Activated CD4-positive, alpha-beta T cell treated with anti-CD3 and anti-CD28 coated beads, Interleukin-2, amount 10 ng/mL, durations not matched to agents 24 days and 14 days (primary cell): ENCODE measurements around the gene NBDY. TPM values are rescaled to one million over a fixed set of nuclear protein-coding genes. Genes with fewer than 3 reads are reported as not detected.

Experiments used
- DNase-seq: peaks from one replicate; pipeline ENCODE4 v3.0.0; 2022
- H3K27ac Mint-ChIP-seq: one replicate; pipeline ENCODE4 v1.8.0; 2022; ENCODE audit warnings: mild to moderate bottlenecking, mixed read lengths
- H3K27me3 Mint-ChIP-seq: one replicate; pipeline ENCODE4 v1.8.0; 2022; ENCODE audit warnings: mixed read lengths
- H3K36me3 Mint-ChIP-seq: one replicate; pipeline ENCODE4 v1.8.0; 2022; ENCODE audit warnings: low read depth, mild to moderate bottlenecking, mixed read lengths
- H3K4me1 Mint-ChIP-seq: one replicate; pipeline ENCODE4 v1.8.0; 2021; ENCODE audit warnings: mixed read lengths
- H3K4me3 Mint-ChIP-seq: one replicate; pipeline ENCODE4 v1.8.0; 2022; ENCODE audit warnings: mild to moderate bottlenecking, moderate library complexity, mixed read lengths
- H3K9me3 Mint-ChIP-seq: one replicate; pipeline ENCODE4 v1.8.0; 2021; ENCODE audit warnings: mixed read lengths
- intact Hi-C: fragments of 100-400 bp; cut with micrococcal nuclease; formaldehyde crosslinking; loops from one replicate; pipeline ENCODE4 v1.15.1; 2023
- total RNA-seq: library from RNA; stranded (reverse); gene quantifications from 2 replicates; pipeline ENCODE4 v1.2.3, GENCODE V29; 2022

The NBDY gene
- total RNA-seq, 1 donor from 2014 or later = 29.8 TPM

- H3K9me3 Mint-ChIP-seq = no peaks in the 10 kb centered on the region
- no peak overlapping the region for H3K4me3 Mint-ChIP-seq
- DNase-seq = peak; percentile 40
- H3K27me3 Mint-ChIP-seq = no peaks in the 10 kb centered on the region
- H3K27ac Mint-ChIP-seq = no peak overlapping the region
- peaks cover 3% of the 10 kb centered on the region for H3K36me3 Mint-ChIP-seq
- intact Hi-C loops = no loop called here
- peaks cover 32% of the 10 kb centered on the region for H3K4me1 Mint-ChIP-seq
Observed at GRCh38 chrX:56795309-56795868, 66.3 kb downstream of the NBDY start.

DNA sequence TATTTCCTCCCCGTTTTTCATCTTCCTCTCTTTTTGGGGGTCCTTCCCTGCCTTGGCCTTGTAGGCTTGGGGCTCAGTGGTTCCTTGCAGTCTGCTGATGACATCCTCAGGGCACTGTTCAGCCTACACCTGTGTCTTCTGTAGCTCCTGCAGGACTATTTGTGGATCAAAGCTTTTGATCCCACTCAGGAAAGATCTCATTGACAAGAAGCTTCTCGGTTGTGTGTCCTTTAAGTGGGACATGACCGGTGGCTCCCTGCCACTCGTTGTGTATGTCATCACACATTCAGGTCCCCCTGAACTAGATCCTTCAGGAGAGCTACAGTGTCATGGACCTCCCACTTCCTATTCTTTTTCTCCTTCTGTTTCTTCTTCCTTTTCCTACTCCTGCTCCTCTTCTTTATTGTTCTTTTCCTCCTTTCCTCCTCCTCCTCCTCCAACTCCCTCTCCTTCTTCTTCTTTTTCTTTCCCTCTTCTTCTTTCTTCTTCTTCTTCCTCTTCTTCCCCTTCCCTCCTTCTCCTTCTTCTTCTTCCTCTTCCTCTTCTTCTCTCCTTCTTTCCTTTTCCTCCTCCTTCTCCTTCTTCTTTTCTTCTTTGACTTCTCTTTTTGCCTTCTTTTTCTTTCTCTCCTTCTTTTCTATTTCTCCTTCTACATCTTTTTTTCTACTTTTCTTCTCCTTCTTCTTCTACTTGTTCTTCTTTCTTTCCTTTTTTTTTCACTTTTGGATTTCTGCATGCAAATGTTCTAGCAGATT is 67.8 kb downstream of the NBDY start:
- intact Hi-C loops = no loop called here
- Mint-ChIP-seq H3K9me3 (no peaks in the 10 kb centered on the region), H3K27ac (no peak overlapping the region), H3K27me3 (no peaks in the 10 kb centered on the region), H3K4me3 (no peak overlapping the region), H3K4me1 (peaks cover 47% of the 10 kb centered on the region), H3K36me3 (peaks cover 6% of the 10 kb centered on the region)
- DNase-seq = peak; percentile 18

GRCh38 chrX:56797574-56798338 is 68.7 kb downstream of the NBDY start:
- Mint-ChIP-seq H3K27ac (peak overlapping the region; percentile 45), H3K4me1 (peaks cover 44% of the 10 kb centered on the region), H3K4me3 (no peak overlapping the region), H3K9me3 (no peaks in the 10 kb centered on the region), H3K36me3 (peaks cover 6% of the 10 kb centered on the region), H3K27me3 (no peaks in the 10 kb centered on the region)
- intact Hi-C loops = no loop called here
- DNase-seq = peak; percentile 53

GRCh38 chrX:56798339-56798711 is 69.3 kb downstream of the NBDY start:
- intact Hi-C loops = no loop called here
- H3K4me3 Mint-ChIP-seq = no peak overlapping the region
- H3K27me3 Mint-ChIP-seq = no peaks in the 10 kb centered on the region
- H3K4me1 Mint-ChIP-seq = peaks cover 44% of the 10 kb centered on the region
- no peak for DNase-seq
- no peak overlapping the region for H3K27ac Mint-ChIP-seq
- peaks cover 6% of the 10 kb centered on the region for H3K36me3 Mint-ChIP-seq
- H3K9me3 Mint-ChIP-seq = no peaks in the 10 kb centered on the region

DNA sequence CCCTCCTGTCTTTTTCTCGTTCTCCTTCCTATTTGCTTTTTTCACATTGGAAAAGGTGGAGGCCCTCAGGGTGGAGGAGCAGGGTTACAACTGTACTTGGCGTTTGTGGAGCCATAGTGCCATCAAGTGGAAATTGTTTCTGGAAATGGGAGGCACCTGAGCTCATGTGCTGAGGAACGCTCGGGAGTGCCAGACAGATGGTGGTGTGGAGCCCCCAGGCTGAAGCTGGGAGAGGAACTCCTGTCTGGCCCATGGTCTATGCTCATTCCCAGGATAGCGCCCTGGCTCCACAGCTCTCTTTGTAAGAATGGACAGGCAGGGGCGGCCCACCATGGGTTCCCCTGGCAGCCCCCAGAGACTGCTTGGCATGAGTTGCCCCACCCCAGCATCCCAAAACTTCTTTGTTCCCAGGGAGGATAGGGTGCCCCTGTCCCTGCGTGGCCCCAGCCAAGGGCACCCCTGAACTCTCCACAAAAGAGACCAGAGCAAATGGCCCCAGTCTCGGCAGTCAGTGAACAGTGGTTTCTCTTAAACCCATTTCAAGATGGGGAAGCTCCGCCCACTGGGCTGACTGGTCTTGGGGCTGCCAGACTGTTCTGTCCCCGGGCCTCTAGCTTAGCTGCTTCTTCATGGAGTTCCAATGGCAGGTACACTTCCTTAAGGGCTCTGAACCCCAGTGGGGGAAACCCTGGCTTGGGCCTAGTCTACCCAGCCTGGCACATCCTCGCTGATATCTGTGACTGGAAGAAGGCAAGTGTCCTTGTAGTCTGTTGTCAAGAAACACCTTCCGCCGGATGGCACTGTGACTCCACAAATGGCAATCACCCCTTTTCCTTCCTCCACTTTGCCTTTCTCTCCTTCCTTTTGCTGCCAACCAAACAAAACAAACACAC is 70.1 kb downstream of the NBDY start:
- no peaks in the 10 kb centered on the region for H3K9me3 Mint-ChIP-seq
- H3K4me1 Mint-ChIP-seq = peaks cover 46% of the 10 kb centered on the region
- H3K36me3 Mint-ChIP-seq = peaks cover 6% of the 10 kb centered on the region
- intact Hi-C loops = no loop called here
- H3K4me3 Mint-ChIP-seq = peak overlapping the region; percentile 51
- H3K27me3 Mint-ChIP-seq = no peaks in the 10 kb centered on the region
- peak overlapping the region; percentile 75 for H3K27ac Mint-ChIP-seq
- peak; percentile 65 for DNase-seq

DNA sequence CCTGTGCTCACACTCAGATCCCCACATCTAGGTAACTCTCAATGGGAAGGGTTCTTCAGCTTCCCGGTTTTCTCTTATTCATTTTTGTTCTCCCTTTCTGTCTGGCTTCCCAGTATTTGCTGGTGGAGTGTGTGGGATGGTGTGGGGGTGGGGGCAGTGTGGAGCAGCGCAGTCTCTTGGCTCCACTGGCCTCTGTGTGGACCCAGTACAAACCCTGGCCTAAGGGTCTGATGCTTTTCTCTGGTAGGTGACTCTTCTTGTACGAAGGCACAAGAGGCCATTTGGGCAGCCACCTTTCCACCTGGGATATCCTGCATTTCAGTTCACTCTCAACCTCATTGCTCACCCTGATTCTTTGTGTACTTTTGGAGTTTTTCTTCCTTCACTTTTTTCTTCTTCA is 71.3 kb downstream of the NBDY start:
- peak overlapping the region; percentile 93 for H3K27ac Mint-ChIP-seq
- intact Hi-C loops = loop anchor here (5.0 kb wide), 1 partner anchor 652 kb away; no protein-coding TSS in a partner anchor
- DNase-seq = peak; percentile 34
- peaks cover 44% of the 10 kb centered on the region for H3K4me1 Mint-ChIP-seq
- H3K9me3 Mint-ChIP-seq = no peaks in the 10 kb centered on the region
- H3K36me3 Mint-ChIP-seq = peaks cover 4% of the 10 kb centered on the region
- peak overlapping the region; percentile 84 for H3K4me3 Mint-ChIP-seq
- H3K27me3 Mint-ChIP-seq = no peaks in the 10 kb centered on the region

DNA sequence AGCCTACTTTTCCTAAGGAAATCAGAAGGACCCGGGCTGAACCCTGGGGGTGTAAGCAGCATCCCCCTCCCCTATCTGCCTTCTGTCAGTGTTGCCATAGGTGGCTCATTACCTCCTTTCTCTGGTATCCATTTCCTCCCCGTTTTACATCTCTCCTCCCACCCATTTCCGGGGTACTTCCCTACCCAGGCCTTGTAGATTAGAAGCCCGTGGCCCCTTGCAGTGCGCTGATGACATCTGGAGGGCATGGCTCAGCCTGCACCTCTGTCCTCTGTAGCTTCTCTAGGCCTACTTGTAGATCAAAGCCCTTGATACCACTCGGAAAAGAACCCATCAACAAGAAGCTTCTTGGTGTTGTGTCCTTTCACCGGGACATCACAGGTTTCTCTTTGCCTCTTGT is 71.8 kb downstream of the NBDY start:
- intact Hi-C loops = loop anchor here (1.0 to 5.0 kb wide), 2 partner anchors 12 to 652 kb away; no protein-coding TSS in a partner anchor
- no peaks in the 10 kb centered on the region for H3K9me3 Mint-ChIP-seq

GRCh38 chrX:56802428-56802827 is 73.4 kb downstream of the NBDY start:
- H3K4me1 Mint-ChIP-seq = peaks cover 40% of the 10 kb centered on the region

More for the DNA sequence above, 71.8 kb downstream of the NBDY start:
- Mint-ChIP-seq H3K4me1 (peaks cover 44% of the 10 kb centered on the region), H3K36me3 (peaks cover 4% of the 10 kb centered on the region), H3K4me3 (peak overlapping the region; percentile 84), H3K27me3 (no peaks in the 10 kb centered on the region), H3K27ac (peak overlapping the region; percentile 93)
- peak; percentile 83 for DNase-seq

GRCh38 chrX:56802921-56803849 is 74.1 kb downstream of the NBDY start:
- H3K9me3 Mint-ChIP-seq = no peaks in the 10 kb centered on the region
- H3K27ac Mint-ChIP-seq = peak overlapping the region; percentile 81
- no peaks in the 10 kb centered on the region for H3K27me3 Mint-ChIP-seq
- peak overlapping the region; percentile 55 for H3K4me3 Mint-ChIP-seq
- intact Hi-C loops = loop anchor here (1.0 to 5.0 kb wide), 2 partner anchors 175 to 649 kb away; no protein-coding TSS in a partner anchor
- H3K36me3 Mint-ChIP-seq = peaks cover 4% of the 10 kb centered on the region
- peak; percentile 86 for DNase-seq
- H3K4me1 Mint-ChIP-seq = peaks cover 34% of the 10 kb centered on the region

More at GRCh38 chrX:56802428-56802827, 73.4 kb downstream of the NBDY start:
- intact Hi-C loops = loop anchor here (5.0 kb wide), 1 partner anchor 650 kb away; no protein-coding TSS in a partner anchor
- Mint-ChIP-seq H3K36me3 (peaks cover 4% of the 10 kb centered on the region), H3K27ac (no peak overlapping the region), H3K9me3 (no peaks in the 10 kb centered on the region), H3K4me3 (no peak overlapping the region), H3K27me3 (no peaks in the 10 kb centered on the region)
- peak; percentile 46 for DNase-seq

DNA sequence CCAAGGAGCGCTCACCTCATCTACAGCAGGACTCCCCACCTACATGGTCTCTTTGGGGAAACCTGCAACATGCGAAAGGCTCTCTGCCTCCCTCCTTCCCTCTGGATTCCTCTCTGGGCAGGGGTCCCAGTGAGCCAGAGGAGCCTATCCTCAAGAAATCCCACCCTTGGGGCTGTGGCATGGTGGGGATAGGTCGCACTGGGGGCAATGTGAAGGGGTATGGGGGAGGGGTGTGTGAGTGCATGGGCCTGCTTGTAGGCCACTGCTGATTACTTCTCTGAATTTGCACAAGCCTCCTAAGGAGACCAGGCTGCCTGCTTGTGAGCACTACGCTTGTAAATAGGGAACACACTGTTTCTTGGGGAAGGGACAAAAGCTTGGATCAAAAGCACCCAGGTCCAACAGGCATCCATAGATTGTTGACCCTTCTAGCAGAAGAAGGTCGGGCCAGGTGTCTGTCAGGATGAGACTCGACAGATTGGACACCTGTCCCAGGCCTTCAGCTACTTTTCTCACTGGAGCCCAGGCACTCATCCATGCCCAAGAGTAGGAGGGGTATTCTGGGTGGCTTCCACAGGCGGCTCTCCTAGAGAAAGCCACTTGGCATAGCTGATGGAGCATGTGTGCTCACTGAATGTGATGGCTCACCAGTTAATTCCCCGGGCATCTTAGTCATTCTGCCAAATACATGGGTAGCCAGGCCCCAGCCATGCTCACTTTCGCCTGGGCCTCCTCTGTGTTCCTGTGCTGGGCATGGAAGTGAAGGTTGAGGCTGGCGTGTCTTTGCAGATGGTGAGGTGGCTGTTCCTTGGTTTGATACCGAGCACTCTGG is 75.0 kb downstream of the NBDY start:
- DNase-seq = no peak
- Mint-ChIP-seq H3K9me3 (no peaks in the 10 kb centered on the region), H3K4me3 (no peak overlapping the region), H3K27ac (no peak overlapping the region), H3K4me1 (peaks cover 31% of the 10 kb centered on the region), H3K27me3 (no peaks in the 10 kb centered on the region), H3K36me3 (peaks cover 8% of the 10 kb centered on the region)
- intact Hi-C loops = loop anchor here (1.0 to 5.0 kb wide), 2 partner anchors 174 to 648 kb away; no protein-coding TSS in a partner anchor

- no peak overlapping the region for H3K4me3 Mint-ChIP-seq
- DNase-seq = no peak
- no peak overlapping the region for H3K27ac Mint-ChIP-seq
- H3K36me3 Mint-ChIP-seq = peaks cover 8% of the 10 kb centered on the region
- no peaks in the 10 kb centered on the region for H3K27me3 Mint-ChIP-seq
- no peaks in the 10 kb centered on the region for H3K9me3 Mint-ChIP-seq
- intact Hi-C loops = loop anchor here (5.0 kb wide), 1 partner anchor 647 kb away; no protein-coding TSS in a partner anchor
- peaks cover 24% of the 10 kb centered on the region for H3K4me1 Mint-ChIP-seq
Observed at GRCh38 chrX:56804867-56805266, 75.8 kb downstream of the NBDY start.

DNA sequence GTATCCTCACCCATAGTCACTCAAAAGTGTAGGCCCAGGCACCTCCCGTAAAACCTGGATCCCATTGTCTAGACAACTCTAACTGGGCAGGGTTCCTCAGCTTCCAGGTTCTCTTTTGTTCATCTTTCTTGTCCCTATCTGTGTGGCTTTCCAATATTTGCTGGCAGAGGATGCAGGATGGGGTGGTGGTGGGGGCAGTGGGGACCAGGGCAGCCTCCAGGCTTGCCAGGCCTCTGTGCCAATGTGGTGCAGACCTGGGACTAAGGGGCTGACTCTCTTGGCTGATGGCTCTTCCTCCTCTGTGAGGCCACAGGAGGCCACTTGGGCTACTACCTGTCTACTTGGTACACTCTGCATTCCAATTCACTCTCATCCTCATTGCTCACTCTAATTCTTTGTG is 76.4 kb downstream of the NBDY start:
- Mint-ChIP-seq H3K36me3 (peaks cover 12% of the 10 kb centered on the region), H3K27me3 (no peaks in the 10 kb centered on the region), H3K4me3 (no peak overlapping the region), H3K9me3 (no peaks in the 10 kb centered on the region), H3K4me1 (peaks cover 23% of the 10 kb centered on the region), H3K27ac (no peak overlapping the region)
- intact Hi-C loops = no loop called here
- no peak for DNase-seq
